ENCODE results near the gene WDR27.

WDR27 gene

GRCh38 chr6:169510871-169511270, 191.0 kb downstream of the WDR27 start:
- DNase-seq (ENCODE audit: low spot score): no peak
- Histone ChIP-seq H4K91ac (ENCODE audit: low read depth, low read length, poor library complexity) (no peak overlapping the region), H3K14ac (ENCODE audit: low read length) (no peak overlapping the region), H2AK5ac (ENCODE audit: low read depth, low read length) (no peak overlapping the region), H3K18ac (ENCODE audit: low read length) (no peak overlapping the region), H3K9me3 (replicated peaks in 1 of 2; ENCODE audit: control insufficient read depth in 2 of 2, insufficient read depth in 1 of 2, low read depth in 1 of 2, low read length in 2 of 2) (peaks cover 0 to 10% of the 10 kb centered on the region in 2 donors), H3K36me3 (replicated peaks in 1 of 2; ENCODE audit: control insufficient read depth in 2 of 2, insufficient read depth in 2 of 2, low read length in 2 of 2) (no peaks in the 10 kb centered on the region), H2BK5ac (ENCODE audit: low read length) (no peak overlapping the region), H2BK12ac (ENCODE audit: low read length) (no peak overlapping the region), H3K4me1 (ENCODE audit: control insufficient read depth in 2 of 2, insufficient read depth in 1 of 2, low read depth in 1 of 2, low read length in 2 of 2) (no peaks in the 10 kb centered on the region), H2BK15ac (ENCODE audit: low read length) (no peak overlapping the region), H3K4ac (ENCODE audit: low read length) (no peak overlapping the region), H2BK120ac (ENCODE audit: low read depth, low read length) (no peak overlapping the region), H4K8ac (ENCODE audit: low read depth, low read length) (no peak overlapping the region), H3K4me3 (ENCODE audit: low read length in 2 of 2) (no peak overlapping the region), H3K9ac (ENCODE audit: low read depth, low read length, poor library complexity) (no peak overlapping the region), H3K79me1 (ENCODE audit: low read depth, low read length) (no peaks in the 10 kb centered on the region), H3K23ac (ENCODE audit: low read depth, low read length, poor library complexity) (no peak overlapping the region), H2AFZ (ENCODE audit: low read length) (no peak overlapping the region), H3K27me3 (ENCODE audit: control insufficient read depth in 3 of 3, insufficient read depth in 3 of 3, low read depth in 1 of 3, low read length in 3 of 3) (no peaks in the 10 kb centered on the region), H3K27ac (replicated peaks; ENCODE audit: low read length) (no peak overlapping the region), H3K4me2 (ENCODE audit: insufficient read depth, low read length, poor library complexity, severe bottlenecking) (no peak overlapping the region)
- no CpG with 5 or more reads among the region's 1 CpG for WGBS, 2 donors (ENCODE audit: extremely low coverage in 2 of 2, insufficient read length in 2 of 2, insufficient replicate concordance in 1 of 2)

GRCh38 chr6:169508452-169508851, 193.4 kb downstream of the WDR27 start:
- no peaks in the 10 kb centered on the region for H3K27me3 ChIP-seq (ENCODE audit: control insufficient read depth in 3 of 3, insufficient read depth in 3 of 3, low read depth in 1 of 3, low read length in 3 of 3)
- no peak overlapping the region for H3K4ac ChIP-seq (ENCODE audit: low read length)
- H2BK15ac ChIP-seq (ENCODE audit: low read length): no peak overlapping the region
- no peak overlapping the region for H3K9ac ChIP-seq (ENCODE audit: low read depth, low read length, poor library complexity)
- H2AK5ac ChIP-seq (ENCODE audit: low read depth, low read length): no peak overlapping the region
- H3K9me3 ChIP-seq (replicated peaks in 1 of 2; ENCODE audit: control insufficient read depth in 2 of 2, insufficient read depth in 1 of 2, low read depth in 1 of 2, low read length in 2 of 2): peaks cover 0 to 4% of the 10 kb centered on the region in 2 donors
- no peak overlapping the region for H3K23ac ChIP-seq (ENCODE audit: low read depth, low read length, poor library complexity)
- H4K91ac ChIP-seq (ENCODE audit: low read depth, low read length, poor library complexity): no peak overlapping the region
- WGBS, 2 donors (ENCODE audit: extremely low coverage in 2 of 2, insufficient read length in 2 of 2, insufficient replicate concordance in 1 of 2): no CpG with 5 or more reads among the region's 1 CpG
- H2BK12ac ChIP-seq (ENCODE audit: low read length): no peak overlapping the region
- H3K18ac ChIP-seq (ENCODE audit: low read length): no peak overlapping the region
- no peak for DNase-seq (ENCODE audit: low spot score)
- H4K8ac ChIP-seq (ENCODE audit: low read depth, low read length): no peak overlapping the region
- H3K36me3 ChIP-seq (replicated peaks in 1 of 2; ENCODE audit: control insufficient read depth in 2 of 2, insufficient read depth in 2 of 2, low read length in 2 of 2): no peaks in the 10 kb centered on the region
- no peak overlapping the region for H2BK120ac ChIP-seq (ENCODE audit: low read depth, low read length)
- no peaks in the 10 kb centered on the region for H3K79me1 ChIP-seq (ENCODE audit: low read depth, low read length)
- H3K14ac ChIP-seq (ENCODE audit: low read length): no peak overlapping the region
- no peak overlapping the region for H3K27ac ChIP-seq (replicated peaks; ENCODE audit: low read length)
- H2BK5ac ChIP-seq (ENCODE audit: low read length): no peak overlapping the region
- H3K4me3 ChIP-seq (ENCODE audit: low read length in 2 of 2): no peak overlapping the region
- H3K4me1 ChIP-seq (ENCODE audit: control insufficient read depth in 2 of 2, insufficient read depth in 1 of 2, low read depth in 1 of 2, low read length in 2 of 2): no peaks in the 10 kb centered on the region
- no peak overlapping the region for H3K4me2 ChIP-seq (ENCODE audit: insufficient read depth, low read length, poor library complexity, severe bottlenecking)
- no peak overlapping the region for H2AFZ ChIP-seq (ENCODE audit: low read length)

- no peak overlapping the region for H3K9ac ChIP-seq (ENCODE audit: low read depth, low read length, poor library complexity)
- no peak overlapping the region for H2AFZ ChIP-seq (ENCODE audit: low read length)
- no peak overlapping the region for H2BK12ac ChIP-seq (ENCODE audit: low read length)
- no peak overlapping the region for H3K4me3 ChIP-seq (ENCODE audit: low read length in 2 of 2)
- H3K18ac ChIP-seq (ENCODE audit: low read length): no peak overlapping the region
- no peak overlapping the region for H3K14ac ChIP-seq (ENCODE audit: low read length)
- H2AK5ac ChIP-seq (ENCODE audit: low read depth, low read length): no peak overlapping the region
- H4K91ac ChIP-seq (ENCODE audit: low read depth, low read length, poor library complexity): no peak overlapping the region
- H3K79me1 ChIP-seq (ENCODE audit: low read depth, low read length): no peaks in the 10 kb centered on the region
- H3K4me1 ChIP-seq (ENCODE audit: control insufficient read depth in 2 of 2, insufficient read depth in 1 of 2, low read depth in 1 of 2, low read length in 2 of 2): no peaks in the 10 kb centered on the region
- H3K36me3 ChIP-seq (replicated peaks in 1 of 2; ENCODE audit: control insufficient read depth in 2 of 2, insufficient read depth in 2 of 2, low read length in 2 of 2): no peaks in the 10 kb centered on the region
- H3K23ac ChIP-seq (ENCODE audit: low read depth, low read length, poor library complexity): no peak overlapping the region
- H4K8ac ChIP-seq (ENCODE audit: low read depth, low read length): no peak overlapping the region
- H3K4me2 ChIP-seq (ENCODE audit: insufficient read depth, low read length, poor library complexity, severe bottlenecking): no peak overlapping the region
- H3K27me3 ChIP-seq (ENCODE audit: control insufficient read depth in 3 of 3, insufficient read depth in 3 of 3, low read depth in 1 of 3, low read length in 3 of 3): no peaks in the 10 kb centered on the region
- no peak overlapping the region for H3K4ac ChIP-seq (ENCODE audit: low read length)
- no peak for DNase-seq (ENCODE audit: low spot score)
- H2BK15ac ChIP-seq (ENCODE audit: low read length): no peak overlapping the region
- H2BK120ac ChIP-seq (ENCODE audit: low read depth, low read length): no peak overlapping the region
- peaks cover 2 to 4% of the 10 kb centered on the region in 2 donors for H3K9me3 ChIP-seq (replicated peaks in 1 of 2; ENCODE audit: control insufficient read depth in 2 of 2, insufficient read depth in 1 of 2, low read depth in 1 of 2, low read length in 2 of 2)
- no peak overlapping the region for H3K27ac ChIP-seq (replicated peaks; ENCODE audit: low read length)
- WGBS, 2 donors (ENCODE audit: extremely low coverage in 2 of 2, insufficient read length in 2 of 2, insufficient replicate concordance in 1 of 2): no CpG with 5 or more reads among the region's 4 CpGs
- H2BK5ac ChIP-seq (ENCODE audit: low read length): no peak overlapping the region
Measured at GRCh38 chr6:169503422-169504152, 198.2 kb downstream of the WDR27 start.

- Histone ChIP-seq H2BK12ac (ENCODE audit: low read length) (no peak overlapping the region), H2AK5ac (ENCODE audit: low read depth, low read length) (no peak overlapping the region), H3K4ac (ENCODE audit: low read length) (no peak overlapping the region), H2AFZ (ENCODE audit: low read length) (no peak overlapping the region), H3K4me3 (ENCODE audit: low read length in 2 of 2) (no peak overlapping the region), H3K36me3 (replicated peaks in 1 of 2; ENCODE audit: control insufficient read depth in 2 of 2, insufficient read depth in 2 of 2, low read length in 2 of 2) (no peaks in the 10 kb centered on the region), H4K91ac (ENCODE audit: low read depth, low read length, poor library complexity) (no peak overlapping the region), H3K4me1 (ENCODE audit: control insufficient read depth in 2 of 2, insufficient read depth in 1 of 2, low read depth in 1 of 2, low read length in 2 of 2) (no peaks in the 10 kb centered on the region), H3K4me2 (ENCODE audit: insufficient read depth, low read length, poor library complexity, severe bottlenecking) (no peak overlapping the region), H3K27ac (replicated peaks; ENCODE audit: low read length) (no peak overlapping the region), H3K9me3 (replicated peaks in 1 of 2; ENCODE audit: control insufficient read depth in 2 of 2, insufficient read depth in 1 of 2, low read depth in 1 of 2, low read length in 2 of 2) (peaks cover 0 to 2% of the 10 kb centered on the region in 2 donors), H2BK5ac (ENCODE audit: low read length) (no peak overlapping the region), H3K18ac (ENCODE audit: low read length) (no peak overlapping the region), H3K9ac (ENCODE audit: low read depth, low read length, poor library complexity) (no peak overlapping the region), H3K27me3 (ENCODE audit: control insufficient read depth in 3 of 3, insufficient read depth in 3 of 3, low read depth in 1 of 3, low read length in 3 of 3) (no peaks in the 10 kb centered on the region), H3K14ac (ENCODE audit: low read length) (no peak overlapping the region), H4K8ac (ENCODE audit: low read depth, low read length) (no peak overlapping the region), H3K23ac (ENCODE audit: low read depth, low read length, poor library complexity) (no peak overlapping the region), H2BK15ac (ENCODE audit: low read length) (no peak overlapping the region), H3K79me1 (ENCODE audit: low read depth, low read length) (no peaks in the 10 kb centered on the region), H2BK120ac (ENCODE audit: low read depth, low read length) (no peak overlapping the region)
- DNase-seq (ENCODE audit: low spot score): no peak
- no CpG with 5 or more reads among the region's 22 CpGs for WGBS, 2 donors (ENCODE audit: extremely low coverage in 2 of 2, insufficient read length in 2 of 2, insufficient replicate concordance in 1 of 2)
Measured at GRCh38 chr6:169502445-169502844, 199.4 kb downstream of the WDR27 start.
